CD4-positive, alpha-beta T cell treated with Interleukin-15 for 1 hour (primary cell): ENCODE results near the gene IMMP1L.

Experiments used
- DNase-seq: peaks from one replicate; pipeline ENCODE4 v3.0.0-alpha.2; 2020

IMMP1L gene

GRCh38 chr11:31464436-31464835, 45.0 kb downstream of the IMMP1L start:
- no peak for DNase-seq

- DNase-seq, result no peak
Observed at GRCh38 chr11:31455177-31455576, 54.2 kb downstream of the IMMP1L start.

GRCh38 chr11:31450841-31451240, 58.6 kb downstream of the IMMP1L start:
- no peak for DNase-seq

GRCh38 chr11:31449040-31449439, 60.4 kb downstream of the IMMP1L start:
- DNase-seq, result no peak

- DNase-seq, result no peak
Observed at GRCh38 chr11:31445621-31446020, 63.8 kb downstream of the IMMP1L start.

GRCh38 chr11:31443802-31444201, 65.6 kb downstream of the IMMP1L start:
- DNase-seq, result no peak

- DNase-seq, result no peak
Observed at GRCh38 chr11:31442086-31442485, 67.3 kb downstream of the IMMP1L start.

GRCh38 chr11:31441296-31441695, 68.1 kb downstream of the IMMP1L start:
- DNase-seq, result no peak

GRCh38 chr11:31437742-31438435, 71.5 kb downstream of the IMMP1L start:
- no peak for DNase-seq

- no peak for DNase-seq
Observed at GRCh38 chr11:31433851-31434250, 75.6 kb downstream of the IMMP1L start.

- no peak for DNase-seq
Observed at GRCh38 chr11:31424652-31425051, 84.8 kb downstream of the IMMP1L start.

GRCh38 chr11:31422703-31423102, 86.7 kb downstream of the IMMP1L start:
- no peak for DNase-seq

- no peak for DNase-seq
Observed at GRCh38 chr11:31421820-31422219, 87.6 kb downstream of the IMMP1L start.

GRCh38 chr11:31419669-31420068, 89.8 kb downstream of the IMMP1L start:
- DNase-seq, result no peak

GRCh38 chr11:31419138-31419537, 90.3 kb downstream of the IMMP1L start:
- no peak for DNase-seq

GRCh38 chr11:31417816-31418215, 91.6 kb downstream of the IMMP1L start:
- DNase-seq, result no peak

GRCh38 chr11:31417357-31417756, 92.1 kb downstream of the IMMP1L start:
- DNase-seq, result no peak

GRCh38 chr11:31415435-31415834, 94.0 kb downstream of the IMMP1L start:
- no peak for DNase-seq

- no peak for DNase-seq
Observed at GRCh38 chr11:31414338-31414737, 95.1 kb downstream of the IMMP1L start.

GRCh38 chr11:31412946-31413345, 96.5 kb downstream of the IMMP1L start:
- DNase-seq, result no peak

- no peak for DNase-seq
Observed at GRCh38 chr11:31408201-31408600, 101.2 kb downstream of the IMMP1L start.

- DNase-seq, result no peak
Observed at GRCh38 chr11:31404614-31405013, 104.8 kb downstream of the IMMP1L start.

GRCh38 chr11:31397239-31397834, 112.1 kb downstream of the IMMP1L start:
- no peak for DNase-seq

- no peak for DNase-seq
Observed at GRCh38 chr11:31387379-31387778, 122.0 kb downstream of the IMMP1L start.

- DNase-seq, result no peak
Observed at GRCh38 chr11:31383116-31383515, 126.3 kb downstream of the IMMP1L start.
